ENCODE data around the gene SKAP1. TPM values are rescaled to one million over a fixed set of nuclear protein-coding genes. Genes with fewer than 3 reads are reported as not detected.

Gene SKAP1
- total RNA-seq, 4 donors from 2014 or later, result 0.33 to 2.1 (median 1.0) TPM

DNA sequence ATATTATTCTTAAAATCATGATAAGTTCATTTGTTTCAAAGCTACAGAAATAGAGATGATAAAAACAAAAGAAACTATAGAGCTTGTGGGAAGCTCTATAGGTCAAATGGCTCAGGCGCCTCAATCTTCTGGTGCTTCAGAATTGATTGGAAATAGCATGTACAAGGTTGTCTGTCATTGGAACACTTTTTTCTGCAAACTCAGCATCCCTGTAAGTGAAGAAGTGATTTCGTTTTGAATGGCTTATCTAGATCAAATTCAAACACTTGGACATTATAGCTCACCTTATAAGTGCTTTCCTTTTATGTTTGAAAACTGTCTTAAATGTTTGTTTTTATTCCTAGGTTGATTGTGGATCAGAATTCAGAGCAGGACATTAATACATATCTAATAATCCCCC is 103.7 kb downstream of the SKAP1 start:
- TF ChIP-seq, protein P1, sequence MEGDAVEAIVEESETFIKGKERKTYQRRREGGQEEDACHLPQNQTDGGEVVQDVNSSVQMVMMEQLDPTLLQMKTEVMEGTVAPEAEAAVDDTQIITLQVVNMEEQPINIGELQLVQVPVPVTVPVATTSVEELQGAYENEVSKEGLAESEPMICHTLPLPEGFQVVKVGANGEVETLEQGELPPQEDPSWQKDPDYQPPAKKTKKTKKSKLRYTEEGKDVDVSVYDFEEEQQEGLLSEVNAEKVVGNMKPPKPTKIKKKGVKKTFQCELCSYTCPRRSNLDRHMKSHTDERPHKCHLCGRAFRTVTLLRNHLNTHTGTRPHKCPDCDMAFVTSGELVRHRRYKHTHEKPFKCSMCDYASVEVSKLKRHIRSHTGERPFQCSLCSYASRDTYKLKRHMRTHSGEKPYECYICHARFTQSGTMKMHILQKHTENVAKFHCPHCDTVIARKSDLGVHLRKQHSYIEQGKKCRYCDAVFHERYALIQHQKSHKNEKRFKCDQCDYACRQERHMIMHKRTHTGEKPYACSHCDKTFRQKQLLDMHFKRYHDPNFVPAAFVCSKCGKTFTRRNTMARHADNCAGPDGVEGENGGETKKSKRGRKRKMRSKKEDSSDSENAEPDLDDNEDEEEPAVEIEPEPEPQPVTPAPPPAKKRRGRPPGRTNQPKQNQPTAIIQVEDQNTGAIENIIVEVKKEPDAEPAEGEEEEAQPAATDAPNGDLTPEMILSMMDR (IDR thresholded peaks at IDR 0.05), result no peak
- no peak for TF ChIP-seq POLR2A (IDR thresholded peaks at IDR 0.05)
- Histone ChIP-seq H3K4me3 (replicated peaks in 1 of 3) (no peak overlapping the region), H3K27ac (no peak overlapping the region), H3K9me3 (no peaks in the 10 kb centered on the region), H3K36me3 (no peaks in the 10 kb centered on the region), H3K27me3 (no peaks in the 10 kb centered on the region), H3K4me1 (no peaks in the 10 kb centered on the region)
- intact Hi-C loops (cut with DNase I), result no loop called here
- DNase-seq, result no peak
- 71% methylated on average over 2 of the region's 2 CpGs for WGBS, 2 donors

DNA sequence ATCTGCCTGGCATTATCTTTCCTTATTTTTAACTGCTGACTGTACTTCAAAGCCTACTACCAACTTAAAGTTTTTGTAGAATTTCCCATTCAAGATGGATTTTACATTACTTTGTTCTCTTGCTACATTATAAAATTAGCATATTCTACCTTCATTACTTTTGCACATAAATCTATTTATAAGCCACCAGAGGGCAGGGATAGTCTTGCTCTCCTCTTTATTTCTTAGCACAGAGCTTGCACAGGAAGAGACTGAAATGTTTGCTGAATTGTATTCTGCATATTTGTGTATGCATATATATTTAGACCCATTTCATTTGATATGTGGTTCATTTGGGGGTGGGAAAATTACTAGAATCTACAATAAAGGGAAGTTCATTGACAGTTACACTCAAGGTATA is 108.0 kb downstream of the SKAP1 start:
- Histone ChIP-seq H3K4me1 (no peaks in the 10 kb centered on the region), H3K4me3 (replicated peaks in 1 of 3) (no peak overlapping the region), H3K27ac (no peak overlapping the region), H3K27me3 (no peaks in the 10 kb centered on the region), H3K36me3 (no peaks in the 10 kb centered on the region), H3K9me3 (no peaks in the 10 kb centered on the region)
- intact Hi-C loops (cut with DNase I), result no loop called here
- TF ChIP-seq POLR2A (IDR thresholded peaks at IDR 0.05), result no peak
- TF ChIP-seq, protein P1 (IDR thresholded peaks at IDR 0.05), result no peak
- DNase-seq, result no peak

DNA sequence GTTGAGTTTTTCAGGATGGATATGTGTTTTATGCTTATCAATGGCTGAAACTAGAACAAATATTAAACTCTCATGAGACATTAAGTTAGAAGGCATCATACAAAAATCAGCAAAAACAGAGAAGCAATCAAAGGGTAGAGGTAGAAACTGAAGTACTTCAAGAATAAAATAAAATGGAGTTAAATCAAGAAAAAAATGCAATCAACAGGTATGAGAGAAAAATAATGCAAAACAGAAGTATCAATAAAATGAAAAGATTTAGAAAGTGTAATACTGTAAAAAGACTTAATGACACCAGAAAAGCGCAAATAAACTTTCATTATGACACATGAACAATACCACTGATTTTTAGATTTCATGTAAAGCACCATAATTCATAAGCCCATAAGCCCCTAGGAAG is 112.3 kb downstream of the SKAP1 start:
- no peak for DNase-seq
- intact Hi-C loops (cut with DNase I), result no loop called here
- Histone ChIP-seq H3K4me1 (no peaks in the 10 kb centered on the region), H3K36me3 (no peaks in the 10 kb centered on the region), H3K9me3 (no peaks in the 10 kb centered on the region), H3K27me3 (peaks cover 4% of the 10 kb centered on the region), H3K27ac (no peak overlapping the region), H3K4me3 (replicated peaks in 1 of 3) (no peak overlapping the region)
- TF ChIP-seq, protein P1 (IDR thresholded peaks at IDR 0.05), result no peak
- TF ChIP-seq POLR2A (IDR thresholded peaks at IDR 0.05), result no peak
- WGBS, 2 donors, result 89 to 96% methylated on average over 1 of the region's 1 CpG

DNA sequence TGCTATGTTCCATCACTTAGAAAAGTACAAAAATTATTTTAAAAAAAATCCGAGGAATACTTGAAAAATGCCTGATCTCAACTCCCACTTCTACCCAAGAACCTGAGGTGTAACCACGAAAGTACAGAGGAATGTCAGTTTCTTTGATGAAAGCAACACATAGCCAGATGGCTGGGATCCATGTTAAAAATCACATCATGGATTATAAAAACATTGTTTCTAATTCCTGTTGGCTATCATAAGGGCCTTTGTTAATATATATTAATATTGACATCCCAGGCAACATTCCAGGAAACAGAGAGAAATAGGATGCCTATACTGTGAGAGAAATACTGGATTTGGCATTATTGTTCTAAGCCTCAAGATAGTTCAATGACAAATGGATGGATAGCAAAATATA is 115.3 kb downstream of the SKAP1 start:
- Histone ChIP-seq H3K27ac (no peak overlapping the region), H3K9me3 (no peaks in the 10 kb centered on the region), H3K27me3 (peaks cover 11% of the 10 kb centered on the region), H3K36me3 (no peaks in the 10 kb centered on the region), H3K4me3 (replicated peaks in 1 of 3) (no peak overlapping the region), H3K4me1 (no peaks in the 10 kb centered on the region)
- intact Hi-C loops (cut with DNase I), result no loop called here
- no peak for DNase-seq
- WGBS, 2 donors, result 66 to 70% methylated on average over 2 of the region's 2 CpGs
- no peak for TF ChIP-seq POLR2A (IDR thresholded peaks at IDR 0.05)
- TF ChIP-seq, protein P1 (IDR thresholded peaks at IDR 0.05), result no peak

DNA sequence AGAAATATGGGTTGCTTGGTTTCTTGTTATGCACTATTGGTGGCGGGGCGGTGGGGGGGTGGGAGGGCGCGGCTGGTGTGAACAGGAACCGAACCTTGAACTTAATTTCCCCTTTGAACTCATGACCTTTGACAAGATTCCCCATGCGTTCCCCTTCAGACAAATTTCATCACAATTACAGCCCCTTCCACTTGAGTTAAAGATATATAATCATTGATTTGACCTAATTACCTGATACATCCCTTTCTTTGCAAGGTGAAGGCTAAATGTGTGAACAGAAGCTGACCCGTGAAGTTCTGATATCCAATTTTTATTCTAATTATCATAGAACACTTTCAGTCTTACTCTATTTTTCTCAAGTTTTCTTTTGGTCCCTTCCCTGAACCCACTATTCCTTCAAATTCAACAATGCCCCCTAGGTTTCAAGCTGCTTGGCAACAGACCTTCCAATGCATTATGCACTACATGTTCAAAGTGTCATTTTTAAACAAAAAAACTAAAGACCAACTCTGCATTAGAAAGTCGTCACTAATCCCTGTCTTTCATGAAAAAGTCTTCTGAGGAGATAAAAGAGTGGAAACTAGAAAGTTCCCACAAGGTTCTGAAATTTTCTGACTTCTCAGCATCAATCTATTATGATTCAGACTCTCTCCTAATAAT is 116.8 kb downstream of the SKAP1 start:
- H3K36me3 ChIP-seq, result no peaks in the 10 kb centered on the region
- 77 to 90% methylated on average over 8 of the region's 8 CpGs for WGBS, 2 donors
- H3K4me1 ChIP-seq, result no peaks in the 10 kb centered on the region
- intact Hi-C loops (cut with DNase I), result no loop called here
- H3K27ac ChIP-seq, result no peak overlapping the region
- no peak overlapping the region for H3K4me3 ChIP-seq (replicated peaks in 1 of 3)
- no peak for DNase-seq
- H3K9me3 ChIP-seq, result no peaks in the 10 kb centered on the region
- TF ChIP-seq POLR2A (IDR thresholded peaks at IDR 0.05), result no peak
- TF ChIP-seq, protein P1 (IDR thresholded peaks at IDR 0.05), result no peak
- peaks cover 11% of the 10 kb centered on the region for H3K27me3 ChIP-seq

All from thyroid gland (tissue), 4 donors.